ENCODE measurements around the gene HOXA3.

HOXA3 gene

GRCh38 chr7:27166531-27167505, 14.4 kb upstream of the HOXA3 start:
- Histone ChIP-seq H3K79me2 (ENCODE audit: control insufficient read depth, low read length) (no peaks in the 10 kb centered on the region), H3K36me3 (ENCODE audit: control insufficient read depth, low read length) (no peaks in the 10 kb centered on the region), H3K4me3 (ENCODE audit: low read length) (no peak overlapping the region), H3F3A (ENCODE audit: control insufficient read depth, insufficient read depth) (peaks cover 10% of the 10 kb centered on the region), H3K9me3 (ENCODE audit: control insufficient read depth, insufficient read depth, low read length) (no peaks in the 10 kb centered on the region), H3K27ac (ENCODE audit: low read depth, low read length) (no peak overlapping the region), H3K9me2 (replicated peaks; ENCODE audit: control insufficient read depth, low read length) (no peaks in the 10 kb centered on the region), H3K4me1 (ENCODE audit: control insufficient read depth, low read length) (no peaks in the 10 kb centered on the region; the same call in 1 of the 2 replicates), H3K4me2 (ENCODE audit: low read length) (no peak overlapping the region), H3K27me3 (ENCODE audit: control insufficient read depth, low read length) (peaks cover 77% of the 10 kb centered on the region), H4K20me1 (ENCODE audit: control insufficient read depth, insufficient read depth, low read depth, low read length) (peaks cover 5% of the 10 kb centered on the region; the same call in 1 of the 2 replicates)
- TF ChIP-seq CTCF (IDR thresholded peaks at IDR 0.05; ENCODE audit: low read depth, low read length, poor library complexity, severe bottlenecking) = no peak
- no peak for TF ChIP-seq EZH2phosphoT487 (IDR thresholded peaks at IDR 0.05; ENCODE audit: borderline replicate concordance, low read length)

- no peaks in the 10 kb centered on the region for H3K9me2 ChIP-seq (replicated peaks; ENCODE audit: control insufficient read depth, low read length)
- no peaks in the 10 kb centered on the region for H3K9me3 ChIP-seq (ENCODE audit: control insufficient read depth, insufficient read depth, low read length)
- H3K4me1 ChIP-seq (ENCODE audit: control insufficient read depth, low read length) = peaks cover 7% of the 10 kb centered on the region
- no peaks in the 10 kb centered on the region for H3K79me2 ChIP-seq (ENCODE audit: control insufficient read depth, low read length)
- no peak overlapping the region for H3K27ac ChIP-seq (ENCODE audit: low read depth, low read length)
- H3F3A ChIP-seq (ENCODE audit: control insufficient read depth, insufficient read depth) = peaks cover 7% of the 10 kb centered on the region
- no peak overlapping the region for H3K4me2 ChIP-seq (ENCODE audit: low read length)
- no peak overlapping the region for H3K4me3 ChIP-seq (ENCODE audit: low read length)
- peaks cover 71% of the 10 kb centered on the region for H3K27me3 ChIP-seq (ENCODE audit: control insufficient read depth, low read length)
- TF ChIP-seq EZH2phosphoT487 (IDR thresholded peaks at IDR 0.05; ENCODE audit: borderline replicate concordance, low read length) (no peak), CTCF (IDR thresholded peaks at IDR 0.05; ENCODE audit: low read depth, low read length, poor library complexity, severe bottlenecking) (no peak)
- no peaks in the 10 kb centered on the region for H3K36me3 ChIP-seq (ENCODE audit: control insufficient read depth, low read length)
- peaks cover 5% of the 10 kb centered on the region; the same call in 1 of the 2 replicates for H4K20me1 ChIP-seq (ENCODE audit: control insufficient read depth, insufficient read depth, low read depth, low read length)
These were observed 13.7 kb upstream of the HOXA3 start for GRCh38 chr7:27165996-27166530.

GRCh38 chr7:27165089-27165995, 13.0 kb upstream of the HOXA3 start, which contains the start of gene HOXA9:
Gene HOXA9, minus strand, starts transcription at chr7:27165537. Its CDS starts 80 bp downstream, at chr7:27165457.
- TF ChIP-seq CTCF (IDR thresholded peaks at IDR 0.05; ENCODE audit: low read depth, low read length, poor library complexity, severe bottlenecking) (no peak), EZH2phosphoT487 (IDR thresholded peaks at IDR 0.05; ENCODE audit: borderline replicate concordance, low read length) (no peak)
- no peaks in the 10 kb centered on the region for H3K9me2 ChIP-seq (replicated peaks; ENCODE audit: control insufficient read depth, low read length)
- no peak within 1 kb of the TSS for H3K4me3 ChIP-seq (ENCODE audit: low read length)
- H3K27me3 ChIP-seq (ENCODE audit: control insufficient read depth, low read length) = peaks cover 65% of the 10 kb centered on the region
- peak within 1 kb of the TSS; percentile 28; the same call in 1 of the 2 replicates for H3K4me2 ChIP-seq (ENCODE audit: low read length)
- peaks cover 11% of the 10 kb centered on the region for H3K4me1 ChIP-seq (ENCODE audit: control insufficient read depth, low read length)
- no peak within 1 kb of the TSS for H3K27ac ChIP-seq (ENCODE audit: low read depth, low read length)
- no peaks in the 10 kb centered on the region for H3K9me3 ChIP-seq (ENCODE audit: control insufficient read depth, insufficient read depth, low read length)
- no peaks in the 10 kb centered on the region for H3K36me3 ChIP-seq (ENCODE audit: control insufficient read depth, low read length)
- H4K20me1 ChIP-seq (ENCODE audit: control insufficient read depth, insufficient read depth, low read depth, low read length) = 0 out of 2 replicates have a peak, but pooled peaks cover 3% of the 10 kb centered on the region
- H3F3A ChIP-seq (ENCODE audit: control insufficient read depth, insufficient read depth) = peaks cover 2% of the 10 kb centered on the region
- H3K79me2 ChIP-seq (ENCODE audit: control insufficient read depth, low read length) = no peaks in the 10 kb centered on the region

Measured in DOHH2 (cell line).